Ramos (cell line): ENCODE results near the gene TAOK3.
"Not testable (repeated sequence)": the region's sequence is repeated elsewhere in the genome, so short reads cannot be mapped to it uniquely, and the experiment has no call there.

Source experiments
- in situ Hi-C: fragments of 300-500 bp; cut with MboI; formaldehyde crosslinking; loops from one replicate; pipeline ENCODE4 v1.14.3; 2022; ENCODE audit warnings: low sequenced_read_pairs; ENCODE audit not compliant: unreplicated experiment

The TAOK3 gene

GRCh38 chr12:118308006-118308405 is 64.7 kb downstream of the TAOK3 start:
- in situ Hi-C loops: not testable (repeated sequence)

- in situ Hi-C loops: no loop called here
Measured at GRCh38 chr12:118307069-118307954, 65.4 kb downstream of the TAOK3 start.

- in situ Hi-C loops: no loop called here
Measured at GRCh38 chr12:118304093-118304492, 68.6 kb downstream of the TAOK3 start.

- in situ Hi-C loops: no loop called here
Measured at GRCh38 chr12:118302053-118302452, 70.7 kb downstream of the TAOK3 start.

- in situ Hi-C loops: no loop called here
Measured at GRCh38 chr12:118299791-118300460, 72.8 kb downstream of the TAOK3 start.

DNA sequence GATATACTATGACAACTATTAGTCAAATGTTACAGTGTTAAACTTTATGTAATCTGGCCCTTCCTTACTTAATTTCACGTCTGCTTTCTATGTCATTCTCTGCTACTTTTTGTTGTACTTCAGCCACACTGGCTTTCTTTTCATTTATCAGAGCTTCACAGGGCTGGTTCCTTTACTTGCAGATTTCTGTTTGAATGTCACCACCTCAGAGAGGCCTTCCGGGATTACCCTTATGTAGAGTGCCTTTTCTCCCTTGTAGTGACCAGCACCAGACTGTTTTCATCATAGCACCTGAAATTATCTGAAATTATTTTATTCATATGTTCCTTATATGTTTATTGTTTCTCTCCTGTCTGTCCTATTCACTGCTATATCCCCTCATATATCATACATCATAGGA is 75.4 kb downstream of the TAOK3 start:
- in situ Hi-C loops: no loop called here

DNA sequence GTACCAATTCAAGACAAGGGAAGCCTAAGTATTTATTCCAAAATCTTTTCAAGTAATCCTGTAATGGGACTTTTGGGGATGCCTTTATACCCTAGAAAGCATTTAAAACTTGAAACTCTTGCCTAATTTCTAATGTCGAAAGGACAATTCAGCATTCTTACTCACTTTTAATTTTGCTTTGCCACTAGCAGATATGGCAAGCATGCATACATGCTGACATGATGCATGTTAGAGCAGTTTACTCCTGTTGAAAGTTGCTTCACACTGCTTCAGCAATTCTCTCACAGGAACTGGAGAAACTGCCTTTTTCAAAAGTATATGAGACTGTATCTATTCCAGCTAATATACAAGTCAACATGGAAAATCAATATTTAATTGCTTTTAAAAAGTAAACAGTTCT is 79.9 kb downstream of the TAOK3 start:
- in situ Hi-C loops: no loop called here

DNA sequence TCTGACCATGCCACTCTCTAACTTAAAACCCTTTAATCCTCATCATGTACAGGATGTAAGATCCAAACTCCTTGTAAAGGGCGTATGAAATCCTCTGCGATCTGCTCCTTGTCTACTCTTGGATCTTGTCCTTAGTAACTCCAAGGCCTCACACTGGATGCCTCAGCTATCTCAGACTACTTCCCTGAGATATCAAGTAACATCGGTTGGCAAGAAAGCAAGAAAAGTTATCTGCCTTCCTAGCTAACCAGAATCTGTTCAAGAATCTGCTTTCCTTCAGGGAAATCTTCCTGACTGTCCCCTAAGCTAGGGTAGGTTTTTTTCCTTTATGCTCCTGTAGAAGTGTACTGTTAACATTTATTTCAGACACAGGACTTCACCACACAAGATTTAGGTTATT is 82.6 kb downstream of the TAOK3 start:
- in situ Hi-C loops: no loop called here

GRCh38 chr12:118288174-118288573 is 84.5 kb downstream of the TAOK3 start:
- in situ Hi-C loops: no loop called here

GRCh38 chr12:118287728-118288127 is 85.0 kb downstream of the TAOK3 start:
- in situ Hi-C loops: no loop called here

GRCh38 chr12:118282767-118283166 is 89.9 kb downstream of the TAOK3 start:
- in situ Hi-C loops: no loop called here

DNA sequence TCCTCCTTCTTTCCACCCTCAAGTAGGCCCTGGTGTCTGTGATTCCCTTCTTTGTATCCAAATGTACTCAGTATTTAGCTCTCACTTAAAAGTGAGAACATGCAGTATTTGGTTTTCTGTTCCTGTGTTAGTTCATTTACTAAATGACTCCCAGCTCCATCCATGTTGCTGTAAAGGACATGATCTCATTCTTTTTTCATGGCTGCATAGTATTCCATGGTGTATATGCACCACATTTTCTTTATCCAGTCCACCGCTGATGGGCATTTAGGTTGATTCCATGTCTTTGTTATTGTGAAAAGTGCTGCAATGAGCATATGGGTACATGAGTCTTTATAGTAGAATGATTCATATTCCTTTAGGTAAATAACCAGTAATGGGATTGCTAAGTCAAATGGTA is 94.4 kb downstream of the TAOK3 start:
- in situ Hi-C loops: not testable (repeated sequence)

GRCh38 chr12:118274066-118274465 is 98.6 kb downstream of the TAOK3 start:
- in situ Hi-C loops: no loop called here

DNA sequence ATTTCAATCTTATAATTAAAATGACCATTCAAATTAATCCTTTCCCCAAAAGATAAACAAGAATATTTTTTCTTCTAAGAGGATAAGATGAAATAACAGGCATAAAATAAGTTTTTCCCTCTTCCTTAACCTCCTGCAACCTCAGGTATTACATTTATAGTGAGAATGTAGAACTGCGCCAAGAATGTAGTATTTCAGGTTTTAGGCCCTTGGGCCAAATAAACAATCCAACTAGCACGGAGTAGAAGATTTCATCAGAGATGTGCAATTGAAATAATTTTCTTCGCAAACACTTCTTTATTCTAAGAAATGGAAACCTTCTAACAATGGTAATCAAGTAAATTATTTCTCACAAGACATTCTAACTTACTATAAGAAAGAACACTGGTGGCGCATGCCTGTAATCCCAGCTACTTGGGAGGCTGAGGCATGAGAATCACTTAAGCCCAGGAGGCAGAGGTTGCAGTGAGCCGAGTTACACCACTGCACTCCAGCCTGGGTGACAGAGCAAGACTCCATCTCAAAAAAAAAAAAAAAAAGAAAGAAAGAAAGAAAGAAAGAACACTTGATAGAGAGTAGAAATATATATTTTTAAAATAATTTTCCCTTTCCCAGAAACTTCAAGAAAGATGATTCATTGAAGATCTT is 100.8 kb downstream of the TAOK3 start:
- in situ Hi-C loops: no loop called here

DNA sequence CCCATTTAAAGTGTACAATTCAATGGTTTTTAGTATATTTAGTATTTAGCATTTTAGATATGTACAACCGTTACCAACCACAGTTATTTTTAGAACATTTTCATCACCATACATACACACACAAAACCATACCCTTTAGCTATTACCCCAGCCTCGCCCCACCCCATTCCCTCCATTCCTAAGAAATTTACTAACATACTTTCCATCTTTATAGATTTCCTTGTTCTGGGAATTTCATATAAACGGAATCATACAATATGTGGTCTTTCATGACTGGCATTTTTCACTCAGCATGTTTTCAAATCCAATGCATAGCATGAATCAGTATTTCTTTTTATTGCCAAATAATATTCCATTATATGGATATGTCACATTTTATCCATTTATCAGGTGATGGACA is 101.5 kb downstream of the TAOK3 start:
- in situ Hi-C loops: no loop called here

DNA sequence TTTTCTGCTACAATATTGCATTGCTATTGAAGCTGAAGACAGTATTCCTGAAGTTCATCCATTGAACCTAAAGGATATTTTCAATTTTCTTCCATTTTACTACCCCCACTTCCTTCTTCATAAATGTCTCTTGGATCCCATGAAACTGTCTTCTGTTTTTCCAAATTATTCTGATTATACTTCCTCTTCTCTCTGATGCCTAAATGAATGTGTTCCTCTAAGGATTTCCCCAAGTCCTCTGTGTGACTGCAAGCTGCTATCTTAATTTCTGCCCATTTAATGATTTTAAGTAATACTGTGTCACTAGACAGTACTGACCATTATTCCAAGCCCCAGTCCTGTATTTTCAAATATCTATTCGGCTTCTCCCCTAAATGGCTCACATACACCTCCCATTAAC is 102.9 kb downstream of the TAOK3 start:
- in situ Hi-C loops: no loop called here

- in situ Hi-C loops: no loop called here
Measured at GRCh38 chr12:118259079-118259478, 113.6 kb downstream of the TAOK3 start.

GRCh38 chr12:118256352-118256751 is 116.4 kb downstream of the TAOK3 start:
- in situ Hi-C loops: no loop called here

- in situ Hi-C loops: no loop called here
Measured at GRCh38 chr12:118249547-118249946, 123.2 kb downstream of the TAOK3 start.

GRCh38 chr12:118245886-118246285 is 126.8 kb downstream of the TAOK3 start:
- in situ Hi-C loops: not testable (repeated sequence)

DNA sequence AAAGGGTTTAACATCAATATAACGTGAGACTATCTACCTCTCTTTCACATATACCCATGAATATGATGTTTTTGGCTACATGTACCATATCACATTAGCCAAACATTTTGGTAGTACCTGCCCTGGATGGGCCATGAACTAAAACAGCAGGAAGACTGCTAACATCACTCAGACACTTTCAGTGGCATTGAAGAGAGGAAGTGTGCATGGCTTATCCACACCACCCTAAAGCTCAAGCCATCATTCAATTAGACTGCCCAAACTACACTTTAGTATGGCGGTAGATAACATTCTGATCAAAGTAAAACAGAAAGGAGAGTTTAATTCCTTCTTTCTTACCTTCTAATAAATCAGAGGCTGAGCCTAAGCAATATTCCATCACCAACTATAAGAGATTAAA is 133.8 kb downstream of the TAOK3 start:
- in situ Hi-C loops: no loop called here
